PFSK-1 (cell line): ENCODE data around the gene CD72.

Experiments
- FOXP2 ChIP-seq: optimal IDR thresholded peaks from 2 replicates; pipeline ENCODE3; 2011; ENCODE audit warnings: borderline replicate concordance, control low read depth, inconsistent platforms; ENCODE audit not compliant: insufficient read depth; ENCODE audit errors: extremely low read length, extremely low read depth
- POLR2AphosphoS5 ChIP-seq: IDR thresholded peaks from 2 replicates; pipeline ENCODE4 v1.6.1; 2012; ENCODE audit warnings: low read depth, mild to moderate bottlenecking, control low read depth, low read length, moderate library complexity
- SIN3A ChIP-seq: IDR thresholded peaks from 2 replicates; pipeline ENCODE4 v1.6.1; 2012; ENCODE audit warnings: mild to moderate bottlenecking, low read length, moderate library complexity, borderline replicate concordance; ENCODE audit not compliant: insufficient read depth
- TAF1 ChIP-seq: IDR thresholded peaks from 2 replicates; pipeline ENCODE4 v1.6.1; 2012; ENCODE audit warnings: low read length, control low read depth, borderline replicate concordance; ENCODE audit not compliant: insufficient read depth
- TF ChIP-seq, protein P1 (sequence below), 2 experiments: IDR thresholded peaks; 2 replicates each; pipeline versions ENCODE4 v1.6.1 to v1.8.0; 2011 to 2012; ENCODE audit warnings: low read depth in 2 of 2, low read length in 2 of 2, control low read depth in 1 of 2, inconsistent platforms in 1 of 2, mild to moderate bottlenecking in 1 of 2, moderate library complexity in 1 of 2; ENCODE audit not compliant: insufficient read depth in 1 of 2

Gene CD72

DNA sequence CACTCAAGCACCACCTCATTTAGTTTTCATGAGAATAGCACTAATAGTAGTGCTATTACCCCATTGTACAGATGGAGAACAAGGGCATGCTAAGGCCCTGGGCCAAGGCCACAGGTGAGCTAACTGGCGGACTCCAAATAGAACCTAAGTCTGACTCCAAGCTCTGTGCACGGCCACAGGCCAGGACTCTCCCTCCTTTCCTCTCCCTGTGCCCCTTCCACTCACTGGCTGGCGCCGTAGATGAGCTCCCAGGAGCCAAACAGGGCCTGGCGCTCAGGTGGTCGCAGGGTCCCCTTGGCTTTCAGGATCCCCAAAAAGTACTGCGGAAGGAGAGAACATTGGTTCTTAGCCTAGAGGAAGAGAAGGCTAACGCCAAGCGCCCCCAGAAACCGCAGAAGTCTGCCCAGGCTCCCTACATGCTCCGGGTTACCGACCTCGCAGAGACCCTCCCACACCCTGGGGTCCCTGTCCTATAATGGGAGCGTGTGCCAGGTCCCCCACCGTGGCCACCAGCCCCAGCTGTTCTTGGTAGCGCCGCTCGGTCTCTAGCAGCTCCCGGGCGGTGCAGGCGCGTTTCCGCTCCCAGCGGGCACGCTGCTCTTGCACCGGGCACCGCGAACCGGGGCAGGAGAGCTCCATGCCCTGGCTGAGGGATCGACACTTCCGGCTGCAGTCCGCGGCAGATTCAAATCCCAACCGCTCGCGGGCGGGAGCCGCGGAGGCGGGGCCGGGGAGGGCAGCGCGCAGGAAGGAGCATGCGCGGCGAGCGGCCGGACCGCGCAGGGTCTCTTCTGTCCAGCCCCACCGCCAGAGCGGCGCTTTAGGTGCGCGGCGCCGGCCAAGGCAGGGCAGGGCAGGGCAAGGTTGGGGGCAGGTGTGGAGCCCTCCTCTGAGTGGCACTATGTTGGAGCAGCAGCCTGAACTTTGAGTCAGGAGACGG, 46.6 kb upstream of the CD72 start, which contains the start of gene ARHGEF39:
Gene ARHGEF39 (minus strand): TSS at position 665 of the 940 bp plus-strand sequence. CDS start 26 bp downstream, at position 639.
- no peak for TF ChIP-seq TAF1
- TF ChIP-seq SIN3A = no peak
- TF ChIP-seq FOXP2 = peak; percentile 67
- TF ChIP-seq POLR2AphosphoS5 = peak; percentile 55; the same call in 1 of the 2 replicates

DNA sequence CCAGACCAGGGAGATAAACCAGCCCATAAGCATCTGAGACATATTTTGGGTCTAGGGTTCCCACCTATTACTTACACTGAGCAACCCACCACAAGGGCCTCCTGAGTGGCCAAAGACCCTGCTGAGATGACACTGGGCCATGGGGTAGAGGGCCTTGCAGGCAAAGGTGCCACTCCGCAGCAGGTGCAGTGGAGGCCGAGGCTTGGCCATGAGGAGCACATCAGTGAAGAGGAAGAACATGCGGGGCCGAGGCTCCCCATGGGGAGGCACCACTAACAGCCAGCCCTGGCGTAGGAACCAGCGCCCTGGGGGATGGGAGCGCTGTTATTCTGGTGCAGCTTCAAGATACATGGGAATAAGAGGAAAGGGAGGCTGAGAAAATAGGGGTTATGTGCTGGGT, 44.2 kb upstream of the CD72 start:
- TF ChIP-seq, protein P1, sequence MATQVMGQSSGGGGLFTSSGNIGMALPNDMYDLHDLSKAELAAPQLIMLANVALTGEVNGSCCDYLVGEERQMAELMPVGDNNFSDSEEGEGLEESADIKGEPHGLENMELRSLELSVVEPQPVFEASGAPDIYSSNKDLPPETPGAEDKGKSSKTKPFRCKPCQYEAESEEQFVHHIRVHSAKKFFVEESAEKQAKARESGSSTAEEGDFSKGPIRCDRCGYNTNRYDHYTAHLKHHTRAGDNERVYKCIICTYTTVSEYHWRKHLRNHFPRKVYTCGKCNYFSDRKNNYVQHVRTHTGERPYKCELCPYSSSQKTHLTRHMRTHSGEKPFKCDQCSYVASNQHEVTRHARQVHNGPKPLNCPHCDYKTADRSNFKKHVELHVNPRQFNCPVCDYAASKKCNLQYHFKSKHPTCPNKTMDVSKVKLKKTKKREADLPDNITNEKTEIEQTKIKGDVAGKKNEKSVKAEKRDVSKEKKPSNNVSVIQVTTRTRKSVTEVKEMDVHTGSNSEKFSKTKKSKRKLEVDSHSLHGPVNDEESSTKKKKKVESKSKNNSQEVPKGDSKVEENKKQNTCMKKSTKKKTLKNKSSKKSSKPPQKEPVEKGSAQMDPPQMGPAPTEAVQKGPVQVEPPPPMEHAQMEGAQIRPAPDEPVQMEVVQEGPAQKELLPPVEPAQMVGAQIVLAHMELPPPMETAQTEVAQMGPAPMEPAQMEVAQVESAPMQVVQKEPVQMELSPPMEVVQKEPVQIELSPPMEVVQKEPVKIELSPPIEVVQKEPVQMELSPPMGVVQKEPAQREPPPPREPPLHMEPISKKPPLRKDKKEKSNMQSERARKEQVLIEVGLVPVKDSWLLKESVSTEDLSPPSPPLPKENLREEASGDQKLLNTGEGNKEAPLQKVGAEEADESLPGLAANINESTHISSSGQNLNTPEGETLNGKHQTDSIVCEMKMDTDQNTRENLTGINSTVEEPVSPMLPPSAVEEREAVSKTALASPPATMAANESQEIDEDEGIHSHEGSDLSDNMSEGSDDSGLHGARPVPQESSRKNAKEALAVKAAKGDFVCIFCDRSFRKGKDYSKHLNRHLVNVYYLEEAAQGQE (IDR thresholded peaks at IDR 0.05; ENCODE audit: insufficient read depth in 1 of 2, low read depth in 2 of 2, low read length in 2 of 2) = no peak
- TF ChIP-seq FOXP2 (no peak), SIN3A (no peak), TAF1 (no peak), POLR2AphosphoS5 (no peak)

DNA sequence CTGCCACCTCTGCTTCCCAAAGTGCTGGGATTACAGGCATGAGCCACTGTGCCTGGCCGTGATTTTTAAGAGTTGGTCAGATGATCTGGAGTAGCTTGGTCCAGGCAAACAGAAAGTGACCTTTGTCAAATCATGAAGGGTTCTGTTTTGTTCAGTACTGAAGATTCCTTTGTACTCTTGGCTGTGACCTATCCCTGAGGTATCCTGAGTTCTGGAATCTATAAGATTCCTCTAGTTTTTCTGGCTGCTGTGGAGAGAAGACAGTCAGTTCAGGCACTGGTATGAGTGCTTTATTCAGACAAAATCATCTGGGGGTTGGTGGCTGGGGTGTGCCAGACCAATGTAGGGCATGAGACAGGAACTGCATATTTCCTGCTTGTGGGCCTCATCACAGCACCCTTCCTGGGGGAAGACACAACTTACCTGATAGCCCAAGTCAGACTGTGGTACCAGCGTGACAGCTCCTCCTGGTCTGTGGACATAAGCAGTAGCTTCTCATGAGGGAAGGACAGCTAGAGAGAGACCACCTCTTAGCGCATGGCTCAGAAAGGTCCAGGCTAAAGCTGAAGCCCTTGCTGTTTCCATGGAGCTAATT, 43.6 kb upstream of the CD72 start:
- TF ChIP-seq FOXP2 = no peak
- TF ChIP-seq POLR2AphosphoS5 = no peak
- TF ChIP-seq TAF1 = no peak
- TF ChIP-seq SIN3A = no peak
- TF ChIP-seq, protein P1 (IDR thresholded peaks at IDR 0.05; ENCODE audit: insufficient read depth in 1 of 2, low read depth in 2 of 2, low read length in 2 of 2) = no peak

DNA sequence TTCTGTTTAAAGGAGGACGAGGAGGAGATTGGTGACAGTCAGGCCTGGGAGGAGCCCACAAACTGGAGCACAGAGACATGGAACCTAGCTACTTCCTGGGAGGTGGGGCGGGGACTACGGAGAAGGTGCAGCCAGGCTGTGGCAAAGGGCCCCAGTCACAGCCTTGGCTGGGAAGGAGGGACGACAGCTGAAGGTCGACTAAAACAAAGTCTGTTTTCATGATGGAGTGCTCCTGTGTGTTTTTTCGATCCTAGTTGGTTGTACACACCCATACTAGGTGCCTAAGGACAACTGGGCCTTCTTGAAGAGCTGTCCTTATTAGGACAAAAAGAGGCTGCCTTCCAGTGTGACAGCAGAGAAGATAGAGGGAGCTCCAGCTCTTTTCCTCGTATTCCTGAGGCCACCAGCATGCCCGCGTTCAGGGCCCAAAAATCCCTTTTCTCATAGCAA, 42.8 kb upstream of the CD72 start:
- TF ChIP-seq TAF1 (no peak), POLR2AphosphoS5 (no peak), FOXP2 (no peak), SIN3A (no peak)
- TF ChIP-seq, protein P1 (IDR thresholded peaks at IDR 0.05; ENCODE audit: insufficient read depth in 1 of 2, low read depth in 2 of 2, low read length in 2 of 2) = no peak

DNA sequence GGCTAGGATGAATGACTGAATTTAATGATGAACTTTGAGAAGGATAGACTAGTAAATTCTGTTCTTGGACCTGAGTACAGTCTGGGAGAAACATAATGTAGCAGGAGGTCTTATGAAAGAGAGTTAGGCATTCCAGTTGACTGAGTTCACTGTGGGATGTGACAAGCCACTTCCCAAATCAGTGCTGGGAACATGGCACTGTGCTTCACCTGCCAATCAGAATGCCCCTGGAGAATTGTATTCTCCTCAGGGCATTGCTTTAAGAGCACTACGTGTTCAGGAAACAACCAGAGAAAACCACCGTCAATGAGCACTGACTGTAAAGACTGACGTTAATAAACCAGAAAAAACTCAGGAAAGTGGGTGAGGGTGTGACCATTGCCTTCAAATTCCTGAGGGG, 41.1 kb upstream of the CD72 start:
- TF ChIP-seq, protein P1 (IDR thresholded peaks at IDR 0.05; ENCODE audit: insufficient read depth in 1 of 2, low read depth in 2 of 2, low read length in 2 of 2) = no peak
- no peak for TF ChIP-seq TAF1
